Natural killer cell treated with Interleukin-12 subunit alpha and Interleukin-12 subunit beta and Interleukin-15 and Interleukin-18, amount 100 ng/mL, for 72 hours (primary cell): ENCODE measurements around the gene TMEM97. TPM values are rescaled to one million over a fixed set of nuclear protein-coding genes. Genes with fewer than 3 reads are reported as not detected.
A peak's percentile ranks its signal among the peaks of the same experiment; 100 is the strongest.
"Not testable (repeated sequence)": the region's sequence is repeated elsewhere in the genome, so short reads cannot be mapped to it uniquely, and the experiment has no call there.

Source experiments
- ATAC-seq, 2 donors: fragments of 150-1000 bp; cut with Tn5 transposase in 1 of 2; sonication (Bioruptor Pico), chemical (Tn5 transposase) in 1 of 2; 2 replicates each; pipeline ENCODE4 v1.10.0; 2021
- DNase-seq: peaks from one replicate; pipeline ENCODE4 v3.0.0; 2022; ENCODE audit warnings: low spot score
- H3K27ac Mint-ChIP-seq, 2 donors: 1 replicate in 1 of 2; 2 replicates in 1 of 2; pipeline ENCODE4 v1.8.0; 2022; ENCODE audit warnings: mixed read lengths in 2 of 2, mild to moderate bottlenecking in 1 of 2, moderate library complexity in 1 of 2
- H3K27me3 Mint-ChIP-seq, 2 donors: 1 replicate in 1 of 2; 2 replicates in 1 of 2; pipeline ENCODE4 v1.8.0; 2022; ENCODE audit warnings: mixed read lengths in 2 of 2
- H3K36me3 Mint-ChIP-seq: one replicate; pipeline ENCODE4 v1.8.0; 2022; ENCODE audit warnings: mixed read lengths
- H3K4me1 Mint-ChIP-seq, 2 donors: 1 replicate in 1 of 2; 2 replicates in 1 of 2; pipeline ENCODE4 v1.8.0; 2022; ENCODE audit warnings: low read depth in 2 of 2, mixed read lengths in 2 of 2, mild to moderate bottlenecking in 1 of 2
- H3K4me3 Mint-ChIP-seq: one replicate; pipeline ENCODE4 v1.8.0; 2022; ENCODE audit warnings: mixed read lengths
- H3K9me3 Mint-ChIP-seq: 2 replicates; pipeline ENCODE4 v1.8.0; 2022; ENCODE audit warnings: mixed read lengths
- total RNA-seq, 2 donors: library from RNA; stranded (reverse); gene quantifications; one replicate each; pipeline ENCODE4 v1.2.3, GENCODE V29; 2022

Gene TMEM97
- total RNA-seq, 2 donors from 2014 or later, result 30.7 to 60.4 TPM

- Mint-ChIP-seq H3K9me3 (no peaks in the 10 kb centered on the region), H3K27ac (peak overlapping the region; percentile 83), H3K27me3 (no peaks in the 10 kb centered on the region), H3K4me1 (peaks cover 38 to 39% of the 10 kb centered on the region in 2 donors), H3K36me3 (peaks cover 4% of the 10 kb centered on the region), H3K4me3 (peak overlapping the region; percentile 95)
- DNase-seq (no peak), ATAC-seq (no peak)
Observed at GRCh38 chr17:28335959-28336871, 17.2 kb downstream of the TMEM97 start.

GRCh38 chr17:28338056-28338768 is 19.2 kb downstream of the TMEM97 start:
- peak overlapping the region in 1 of 2 donors; percentile 2 for H3K27ac Mint-ChIP-seq
- peaks cover 29 to 36% of the 10 kb centered on the region in 2 donors for H3K4me1 Mint-ChIP-seq
- peak overlapping the region; percentile 95 for H3K4me3 Mint-ChIP-seq
- H3K27me3 Mint-ChIP-seq, result no peaks in the 10 kb centered on the region
- ATAC-seq (no peak), DNase-seq (no peak)
- H3K9me3 Mint-ChIP-seq, result no peaks in the 10 kb centered on the region
- peaks cover 4% of the 10 kb centered on the region for H3K36me3 Mint-ChIP-seq

- ATAC-seq, H3K36me3 Mint-ChIP-seq, H3K27me3 Mint-ChIP-seq, H3K9me3 Mint-ChIP-seq, DNase-seq, H3K27ac Mint-ChIP-seq, H3K4me3 Mint-ChIP-seq: not testable (repeated sequence)
- H3K4me1 Mint-ChIP-seq, result peaks cover 28 to 33% of the 10 kb centered on the region in 2 donors
Observed at GRCh38 chr17:28338769-28339212, 19.8 kb downstream of the TMEM97 start.

DNA sequence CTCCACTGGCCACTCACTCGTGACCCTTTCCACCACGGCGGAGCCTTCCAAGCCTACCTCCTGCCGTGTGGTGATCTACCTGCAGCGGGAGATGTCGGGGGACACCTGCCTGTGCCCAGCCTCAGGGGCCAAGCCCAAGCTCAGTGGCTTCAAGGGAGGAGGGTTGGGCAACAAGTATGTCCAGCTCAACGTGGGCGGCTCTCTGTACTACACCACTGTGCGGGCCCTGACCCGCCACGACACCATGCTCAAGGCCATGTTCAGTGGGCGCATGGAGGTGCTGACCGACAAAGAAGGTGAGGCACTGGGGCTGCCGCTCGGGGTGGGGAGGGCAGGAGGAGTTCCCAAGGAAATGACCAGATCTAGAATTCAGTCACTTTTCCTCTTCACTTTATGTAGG is 20.4 kb downstream of the TMEM97 start:
- Mint-ChIP-seq H3K9me3 (no peaks in the 10 kb centered on the region), H3K27ac (no peak overlapping the region), H3K27me3 (no peaks in the 10 kb centered on the region), H3K4me1 (peaks cover 22 to 26% of the 10 kb centered on the region in 2 donors), H3K4me3 (no peak overlapping the region), H3K36me3 (peaks cover 4% of the 10 kb centered on the region)
- ATAC-seq (no peak), DNase-seq (no peak)

GRCh38 chr17:28340374-28340773 is 21.4 kb downstream of the TMEM97 start:
- Mint-ChIP-seq H3K4me3 (no peak overlapping the region), H3K36me3 (peaks cover 4% of the 10 kb centered on the region)
- no peak for DNase-seq

DNA sequence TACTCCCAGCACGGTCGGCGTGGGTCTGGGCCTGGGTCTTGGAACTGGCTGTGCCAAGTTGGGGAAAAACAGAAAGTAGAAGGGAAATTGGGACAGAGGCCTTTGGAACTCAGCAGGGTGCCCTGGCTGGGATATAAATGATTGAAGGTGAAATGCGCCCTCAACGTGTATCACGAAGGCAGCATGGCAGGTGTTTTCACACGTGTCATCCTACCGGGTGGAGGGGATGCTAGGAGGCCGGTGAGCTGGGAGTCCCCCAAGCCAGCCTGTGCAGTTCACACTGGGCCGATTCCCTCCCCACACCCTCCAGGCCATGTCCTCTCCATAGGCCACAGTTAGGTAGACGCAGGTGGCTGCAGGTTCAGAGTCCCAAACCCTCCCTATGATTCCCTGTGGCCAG is 22.5 kb downstream of the TMEM97 start:
- Mint-ChIP-seq H3K27me3 (no peaks in the 10 kb centered on the region), H3K9me3 (no peaks in the 10 kb centered on the region), H3K27ac (no peak overlapping the region), H3K36me3 (peaks cover 10% of the 10 kb centered on the region), H3K4me3 (no peak overlapping the region), H3K4me1 (peaks cover 13 to 17% of the 10 kb centered on the region in 2 donors)
- DNase-seq (no peak), ATAC-seq (no peak)

More at GRCh38 chr17:28340374-28340773, 21.4 kb downstream of the TMEM97 start:
- H3K4me1 Mint-ChIP-seq, result peaks cover 17 to 22% of the 10 kb centered on the region in 2 donors
- H3K27me3 Mint-ChIP-seq, result no peaks in the 10 kb centered on the region
- no peak for ATAC-seq
- H3K9me3 Mint-ChIP-seq, result no peaks in the 10 kb centered on the region
- no peak overlapping the region for H3K27ac Mint-ChIP-seq

- DNase-seq, result no peak
- H3K36me3 Mint-ChIP-seq, result peaks cover 13% of the 10 kb centered on the region
- peaks cover 6 to 11% of the 10 kb centered on the region in 2 donors for H3K4me1 Mint-ChIP-seq
- no peaks in the 10 kb centered on the region for H3K27me3 Mint-ChIP-seq
- no peak for ATAC-seq
- no peak overlapping the region for H3K27ac Mint-ChIP-seq
- no peak overlapping the region for H3K4me3 Mint-ChIP-seq
- no peaks in the 10 kb centered on the region for H3K9me3 Mint-ChIP-seq
Observed at GRCh38 chr17:28342313-28342712, 23.3 kb downstream of the TMEM97 start.

DNA sequence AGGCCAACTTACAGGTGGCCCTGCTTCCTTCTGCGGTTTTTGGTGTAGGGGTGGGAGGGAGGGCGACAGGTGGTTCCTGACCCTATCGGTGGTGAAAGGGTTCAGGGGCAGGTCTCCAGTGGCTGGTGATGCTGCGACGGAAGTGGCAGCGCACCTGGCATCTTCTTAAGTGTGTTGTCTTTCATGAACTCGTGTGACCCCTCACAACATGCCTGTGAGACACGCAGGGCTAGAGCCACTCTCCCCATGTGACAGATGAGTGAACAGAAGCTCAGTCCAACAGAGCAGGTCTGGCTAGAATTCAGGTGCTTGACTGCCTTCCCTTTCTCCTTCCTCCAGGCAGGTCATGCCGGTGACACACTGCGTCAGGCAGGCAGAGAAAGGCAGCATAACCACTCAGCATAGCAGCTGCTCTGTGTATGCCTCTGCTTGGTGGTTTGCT is 24.5 kb downstream of the TMEM97 start:
- ATAC-seq, result no peak
- Mint-ChIP-seq H3K4me1 (peaks cover 0 to 2% of the 10 kb centered on the region in 2 donors), H3K27ac (no peak overlapping the region), H3K36me3 (peaks cover 9% of the 10 kb centered on the region), H3K27me3 (no peaks in the 10 kb centered on the region), H3K9me3 (no peaks in the 10 kb centered on the region), H3K4me3 (no peak overlapping the region)
- no peak for DNase-seq

GRCh38 chr17:28344011-28344410 is 25.0 kb downstream of the TMEM97 start:
- Mint-ChIP-seq H3K27ac (no peak overlapping the region), H3K4me3 (no peak overlapping the region), H3K4me1 (no peaks in the 10 kb centered on the region), H3K9me3 (no peaks in the 10 kb centered on the region), H3K27me3 (no peaks in the 10 kb centered on the region), H3K36me3 (peaks cover 9% of the 10 kb centered on the region)
- ATAC-seq, result no peak
- no peak for DNase-seq

- no peaks in the 10 kb centered on the region for H3K4me1 Mint-ChIP-seq
- peaks cover 9% of the 10 kb centered on the region for H3K36me3 Mint-ChIP-seq
- H3K27me3 Mint-ChIP-seq, result no peaks in the 10 kb centered on the region
- ATAC-seq (peak in 1 of 2 donors; percentile 17), DNase-seq (no peak)
- no peak overlapping the region for H3K4me3 Mint-ChIP-seq
- no peaks in the 10 kb centered on the region for H3K9me3 Mint-ChIP-seq
- H3K27ac Mint-ChIP-seq, result no peak overlapping the region
Observed at GRCh38 chr17:28344435-28344901, 25.5 kb downstream of the TMEM97 start.

GRCh38 chr17:28345419-28346198 is 26.6 kb downstream of the TMEM97 start:
- peak in 1 of 2 donors; percentile 33 for ATAC-seq
- Mint-ChIP-seq H3K27ac (no peak overlapping the region), H3K36me3 (peaks cover 14% of the 10 kb centered on the region), H3K4me1 (no peaks in the 10 kb centered on the region), H3K9me3 (no peaks in the 10 kb centered on the region), H3K4me3 (no peak overlapping the region), H3K27me3 (no peaks in the 10 kb centered on the region)
- no peak for DNase-seq

GRCh38 chr17:28346199-28346580 is 27.2 kb downstream of the TMEM97 start:
- H3K36me3 Mint-ChIP-seq, result peaks cover 14% of the 10 kb centered on the region
- no peaks in the 10 kb centered on the region for H3K4me1 Mint-ChIP-seq
- no peaks in the 10 kb centered on the region for H3K27me3 Mint-ChIP-seq
- ATAC-seq (no peak), DNase-seq (no peak)
- no peak overlapping the region for H3K4me3 Mint-ChIP-seq
- H3K27ac Mint-ChIP-seq, result no peak overlapping the region
- H3K9me3 Mint-ChIP-seq, result no peaks in the 10 kb centered on the region

- no peaks in the 10 kb centered on the region for H3K9me3 Mint-ChIP-seq
- H3K4me1 Mint-ChIP-seq, result no peaks in the 10 kb centered on the region
- ATAC-seq (no peak), DNase-seq (no peak)
- no peaks in the 10 kb centered on the region for H3K27me3 Mint-ChIP-seq
- H3K27ac Mint-ChIP-seq, result no peak overlapping the region
- H3K36me3 Mint-ChIP-seq, result peaks cover 15% of the 10 kb centered on the region
- H3K4me3 Mint-ChIP-seq, result no peak overlapping the region
Observed at GRCh38 chr17:28346746-28347246, 27.8 kb downstream of the TMEM97 start.
